ENCODE data around the gene ECD. TPM values are rescaled to one million over a fixed set of nuclear protein-coding genes. Genes with fewer than 3 reads are reported as not detected.

Gene ECD
- total RNA-seq, 1 donor from 2014 or later = 35.6 TPM

- H3K36me3 Mint-ChIP-seq (ENCODE audit: low read depth, unreplicated experiment) = peaks cover 19% of the 10 kb centered on the region
- no peaks in the 10 kb centered on the region for H3K27me3 ChIP-seq (ENCODE audit: insufficient read depth, low read length)
- H3K4me1 ChIP-seq (ENCODE audit: insufficient read depth, low read length) = no peaks in the 10 kb centered on the region
- H3K4me3 ChIP-seq (ENCODE audit: insufficient read depth, low read depth, low read length) = no peak overlapping the region
- FAIRE-seq (no peak), DNase-seq (ENCODE audit: low read depth) (no peak)
- no peak overlapping the region for H3K9ac ChIP-seq (ENCODE audit: low read length)
- H3K27ac ChIP-seq (ENCODE audit: low read depth, low read length) = no peak overlapping the region
- TF ChIP-seq EZH2 (IDR thresholded peaks at IDR 0.05; ENCODE audit: insufficient read depth, low read length) (no peak), CTCF (IDR thresholded peaks at IDR 0.05; ENCODE audit: insufficient read depth, low read depth, low read length) (no peak)
- H3K27me3 Mint-ChIP-seq (ENCODE audit: low read depth, unreplicated experiment) = no peaks in the 10 kb centered on the region
- H2AFZ ChIP-seq (ENCODE audit: low read depth, low read length) = no peak overlapping the region
- no peak overlapping the region for H3K4me3 Mint-ChIP-seq (ENCODE audit: unreplicated experiment)
- peaks cover 16% of the 10 kb centered on the region for H3K36me3 ChIP-seq (ENCODE audit: insufficient read depth, low read length)
- no peaks in the 10 kb centered on the region for H3K79me2 ChIP-seq (ENCODE audit: insufficient read depth, low read length)
- peaks cover 6% of the 10 kb centered on the region for H4K20me1 ChIP-seq (ENCODE audit: insufficient read depth, low read length)
- no peaks in the 10 kb centered on the region for H3K9me3 ChIP-seq (ENCODE audit: insufficient read depth, low read depth, low read length)
- no peak overlapping the region for H3K4me2 ChIP-seq (ENCODE audit: low read length)
- no peaks in the 10 kb centered on the region for H3K9me3 Mint-ChIP-seq (ENCODE audit: unreplicated experiment)
- no peaks in the 10 kb centered on the region for H3K4me1 Mint-ChIP-seq (ENCODE audit: low read depth, unreplicated experiment)
- no peak overlapping the region for H3K27ac Mint-ChIP-seq (ENCODE audit: unreplicated experiment)
These were observed 41.5 kb downstream of the ECD start for GRCh38 chr10:73126343-73126742.

GRCh38 chr10:73119952-73120351 lies 47.9 kb downstream of the ECD start:
- Histone ChIP-seq H3K27ac (ENCODE audit: low read depth, low read length) (no peak overlapping the region), H3K4me3 (ENCODE audit: insufficient read depth, low read depth, low read length) (no peak overlapping the region), H2AFZ (ENCODE audit: low read depth, low read length) (no peak overlapping the region), H3K9me3 (ENCODE audit: insufficient read depth, low read depth, low read length) (no peaks in the 10 kb centered on the region), H3K36me3 (ENCODE audit: insufficient read depth, low read length) (peaks cover 2% of the 10 kb centered on the region), H3K9ac (ENCODE audit: low read length) (no peak overlapping the region), H3K4me2 (ENCODE audit: low read length) (no peak overlapping the region), H3K27me3 (ENCODE audit: insufficient read depth, low read length) (no peaks in the 10 kb centered on the region), H3K79me2 (ENCODE audit: insufficient read depth, low read length) (no peaks in the 10 kb centered on the region), H4K20me1 (ENCODE audit: insufficient read depth, low read length) (peaks cover 6% of the 10 kb centered on the region), H3K4me1 (ENCODE audit: insufficient read depth, low read length) (peaks cover 7% of the 10 kb centered on the region)
- Mint-ChIP-seq H3K27ac (ENCODE audit: unreplicated experiment) (no peak overlapping the region), H3K4me1 (ENCODE audit: low read depth, unreplicated experiment) (peaks cover 12% of the 10 kb centered on the region), H3K27me3 (ENCODE audit: low read depth, unreplicated experiment) (no peaks in the 10 kb centered on the region), H3K36me3 (ENCODE audit: low read depth, unreplicated experiment) (peaks cover 4% of the 10 kb centered on the region), H3K9me3 (ENCODE audit: unreplicated experiment) (no peaks in the 10 kb centered on the region), H3K4me3 (ENCODE audit: unreplicated experiment) (no peak overlapping the region)
- FAIRE-seq (no peak), DNase-seq (ENCODE audit: low read depth) (no peak)
- no peak for TF ChIP-seq EZH2 (IDR thresholded peaks at IDR 0.05; ENCODE audit: insufficient read depth, low read length)

GRCh38 chr10:73119457-73119856 lies 48.4 kb downstream of the ECD start:
- peaks cover 3% of the 10 kb centered on the region for H3K36me3 Mint-ChIP-seq (ENCODE audit: low read depth, unreplicated experiment)
- Histone ChIP-seq H3K27ac (ENCODE audit: low read depth, low read length) (no peak overlapping the region), H3K4me2 (ENCODE audit: low read length) (no peak overlapping the region), H3K9me3 (ENCODE audit: insufficient read depth, low read depth, low read length) (no peaks in the 10 kb centered on the region), H3K4me1 (ENCODE audit: insufficient read depth, low read length) (peaks cover 7% of the 10 kb centered on the region), H3K36me3 (ENCODE audit: insufficient read depth, low read length) (no peaks in the 10 kb centered on the region), H2AFZ (ENCODE audit: low read depth, low read length) (no peak overlapping the region), H3K4me3 (ENCODE audit: insufficient read depth, low read depth, low read length) (no peak overlapping the region), H3K9ac (ENCODE audit: low read length) (no peak overlapping the region), H3K27me3 (ENCODE audit: insufficient read depth, low read length) (no peaks in the 10 kb centered on the region), H4K20me1 (ENCODE audit: insufficient read depth, low read length) (peaks cover 6% of the 10 kb centered on the region), H3K79me2 (ENCODE audit: insufficient read depth, low read length) (no peaks in the 10 kb centered on the region)
- no peak for TF ChIP-seq EZH2 (IDR thresholded peaks at IDR 0.05; ENCODE audit: insufficient read depth, low read length)
- TF ChIP-seq CTCF (IDR thresholded peaks at IDR 0.05; ENCODE audit: insufficient read depth, low read depth, low read length) = no peak
- DNase-seq (ENCODE audit: low read depth) = no peak
- no peak overlapping the region for H3K4me3 Mint-ChIP-seq (ENCODE audit: unreplicated experiment)
- H3K27me3 Mint-ChIP-seq (ENCODE audit: low read depth, unreplicated experiment) = no peaks in the 10 kb centered on the region
- H3K27ac Mint-ChIP-seq (ENCODE audit: unreplicated experiment) = no peak overlapping the region
- FAIRE-seq = no peak
- H3K4me1 Mint-ChIP-seq (ENCODE audit: low read depth, unreplicated experiment) = peaks cover 12% of the 10 kb centered on the region
- H3K9me3 Mint-ChIP-seq (ENCODE audit: unreplicated experiment) = no peaks in the 10 kb centered on the region

Measured in astrocyte (in vitro differentiated cells and primary cell).